Keratinocyte (primary cell): ENCODE data around the gene FDX1. TPM values are rescaled to one million over a fixed set of nuclear protein-coding genes. Genes with fewer than 3 reads are reported as not detected.

Experiments used
- DNase-seq: peaks from one replicate; pipeline ENCODE4 v3.0.0-alpha.2; 2011; ENCODE audit warnings: low read depth, missing footprints, low spot score
- FAIRE-seq: peaks from 2 replicates; lab custom pipeline; 2011; peaks lifted over from hg19 to GRCh38; lab: Jason Lieb, UNC
- H2AFZ ChIP-seq: 2 replicates; pipeline ENCODE4 v1.6.0; 2012; ENCODE audit warnings: low read length, control low read depth, inconsistent platforms; ENCODE audit not compliant: control insufficient read depth
- H3K27ac ChIP-seq: 2 replicates; pipeline ENCODE4 v1.5.1; 2011; ENCODE audit warnings: low read length; ENCODE audit not compliant: control insufficient read depth, insufficient read depth
- H3K27me3 ChIP-seq: 3 replicates; pipeline ENCODE4 v1.6.0; 2011; ENCODE audit warnings: low read length; ENCODE audit not compliant: control insufficient read depth, insufficient read depth; ENCODE audit errors: extremely low read depth
- H3K36me3 ChIP-seq, 2 experiments: 2 replicates in 1 of 2; 3 replicates in 1 of 2; pipeline ENCODE4 v1.5.1; 2011; ENCODE audit warnings: low read length in 2 of 2, mild to moderate bottlenecking in 1 of 2; ENCODE audit not compliant: control insufficient read depth in 2 of 2, insufficient read depth in 2 of 2; ENCODE audit errors: extremely low read depth in 1 of 2
- H3K4me1 ChIP-seq: 3 replicates; pipeline ENCODE4 v1.5.1; 2011; ENCODE audit warnings: low read length; ENCODE audit not compliant: control insufficient read depth, insufficient read depth; ENCODE audit errors: extremely low read depth
- H3K4me2 ChIP-seq: 3 replicates; pipeline ENCODE4 v1.6.0; 2011; ENCODE audit warnings: low read depth, low read length; ENCODE audit not compliant: control insufficient read depth, insufficient read depth; ENCODE audit errors: extremely low read depth
- H3K4me3 ChIP-seq, 3 experiments: fragments of 200-600 bp in 1 of 3; sonication (generic) in 1 of 3; 2 replicates in 2 of 3; 3 replicates in 1 of 3; pipeline ENCODE4 v1.5.1; 2011 to 2016; ENCODE audit warnings: low read length in 3 of 3, mild to moderate bottlenecking in 3 of 3, control low read depth in 2 of 3, inconsistent platforms in 1 of 3, low read depth in 1 of 3, mixed read lengths in 1 of 3, mixed run types in 1 of 3, moderate library complexity in 1 of 3; ENCODE audit not compliant: control insufficient read depth in 2 of 3, insufficient read depth in 2 of 3; ENCODE audit errors: extremely low read depth in 1 of 3
- H3K79me2 ChIP-seq: 2 replicates; pipeline ENCODE4 v1.6.0; 2012; ENCODE audit warnings: low read length; ENCODE audit not compliant: control insufficient read depth, insufficient read depth
- H3K9ac ChIP-seq: 3 replicates; pipeline ENCODE4 v1.6.0; 2011; ENCODE audit warnings: low read length; ENCODE audit not compliant: control insufficient read depth, insufficient read depth; ENCODE audit errors: extremely low read depth
- H3K9me1 ChIP-seq: 3 replicates; pipeline ENCODE4 v1.6.0; 2011; ENCODE audit warnings: low read length; ENCODE audit not compliant: control insufficient read depth, insufficient read depth; ENCODE audit errors: extremely low read depth
- H3K9me3 ChIP-seq: 2 replicates; pipeline ENCODE4 v1.5.1; 2012; ENCODE audit warnings: low read depth, low read length; ENCODE audit not compliant: control insufficient read depth
- H4K20me1 ChIP-seq: 3 replicates; pipeline ENCODE4 v1.6.0; 2011; ENCODE audit warnings: low read length; ENCODE audit not compliant: control insufficient read depth, insufficient read depth; ENCODE audit errors: extremely low read depth
- CTCF ChIP-seq, 3 experiments: IDR thresholded peaks in 1 of 3; conservative IDR thresholded peaks in 1 of 3; optimal IDR thresholded peaks in 1 of 3; 2 replicates in 2 of 3; 3 replicates in 1 of 3; pipeline versions ENCODE3 to v1.5.1; 2011; ENCODE audit warnings: low read length in 3 of 3, mild to moderate bottlenecking in 3 of 3, moderate library complexity in 2 of 3, control low read depth in 1 of 3, inconsistent platforms in 1 of 3; ENCODE audit not compliant: insufficient read depth in 2 of 3; ENCODE audit errors: extremely low read depth in 1 of 3
- EZH2 ChIP-seq: IDR thresholded peaks from one replicate; pipeline ENCODE4 v1.6.1; 2012; ENCODE audit warnings: inconsistent platforms, mild to moderate bottlenecking, low read length, moderate library complexity
- dilution Hi-C: fragments of 300-500 bp; cut with MboI; formaldehyde crosslinking; loops from one replicate; pipeline ENCODE4 v1.7.0; 2020; ENCODE audit warnings: low sequenced_read_pairs; ENCODE audit not compliant: extremely low pct_ligation_motif_present
- polyA plus RNA-seq, 5 experiments: library from polyadenylated mRNA; depleted of rRNA in 3 of 5; stranded (reverse) in 3 of 5; stranded (forward) in 1 of 5; unstranded in 1 of 5; fragments of >200 nt; gene quantifications; 1 replicate in 1 of 5; 2 replicates in 3 of 5; 3 replicates in 1 of 5; pipeline versions ENCODE4 v1.2.1 to v1.2.3, GENCODE V29; 2011 to 2012; ENCODE audit warnings: missing spikeins in 2 of 5, low read depth in 1 of 5, low replicate concordance in 1 of 5

Gene FDX1
- polyA plus RNA-seq, 1 donor (not counting 4 experiments of a cell fraction or from before 2014, with no cell fraction given): 9.1 TPM

GRCh38 chr11:110447343-110447742, 17.6 kb downstream of the FDX1 start:
- FAIRE-seq: no peak
- no peaks in the 10 kb centered on the region for H3K9me3 ChIP-seq

DNA sequence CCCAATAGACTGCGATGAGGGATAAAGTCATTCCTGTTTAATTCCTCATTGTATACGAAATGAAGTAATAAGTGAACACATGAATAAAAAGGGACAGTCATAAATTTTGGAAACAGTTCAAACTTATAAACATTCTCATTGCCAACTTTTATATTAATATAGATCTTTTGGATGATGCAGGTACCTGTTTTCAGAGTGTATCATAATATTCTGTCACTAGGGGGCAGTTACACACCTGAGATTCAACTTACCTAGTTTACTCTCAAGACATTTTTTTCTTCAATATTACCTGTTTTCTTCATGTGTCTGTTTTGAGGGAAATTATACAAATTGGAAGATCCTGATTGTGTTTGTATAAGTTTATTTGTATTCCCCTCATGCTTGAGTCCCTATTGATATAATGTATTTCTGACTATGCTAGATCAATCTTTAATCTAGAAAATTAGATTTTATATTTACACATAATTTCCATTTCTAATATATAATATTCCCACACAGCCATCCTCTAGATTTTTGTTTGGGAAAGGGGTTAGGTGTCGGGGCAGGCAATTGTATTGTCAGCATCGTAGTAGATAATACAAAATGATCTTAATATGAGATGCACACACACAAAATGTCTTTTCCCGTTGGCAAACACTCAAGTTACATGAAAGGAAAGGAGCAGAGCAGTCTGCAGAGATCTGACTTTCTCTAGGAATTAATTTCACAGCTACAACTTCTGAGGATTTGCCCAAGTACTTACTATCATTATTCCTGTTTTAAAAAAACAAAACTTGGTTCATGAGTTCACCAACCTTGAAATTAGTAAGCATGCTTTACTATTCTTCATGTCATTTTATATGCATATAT, 18.4 kb downstream of the FDX1 start:
- Histone ChIP-seq H2AFZ (no peak overlapping the region), H3K36me3 (peaks cover 0 to 2% of the 10 kb centered on the region in 2 experiments), H3K4me1 (no peaks in the 10 kb centered on the region), H4K20me1 (no peaks in the 10 kb centered on the region), H3K9me1 (no peaks in the 10 kb centered on the region), H3K9me3 (no peaks in the 10 kb centered on the region), H3K79me2 (no peaks in the 10 kb centered on the region), H3K27me3 (no peaks in the 10 kb centered on the region), H3K4me3 (no peak overlapping the region), H3K9ac (no peak overlapping the region), H3K4me2 (no peak overlapping the region), H3K27ac (no peak overlapping the region)
- DNase-seq (no peak), FAIRE-seq (no peak)
- TF ChIP-seq EZH2 (no peak), CTCF (optimal IDR thresholded peaks at IDR 0.05 in 1 of 3, IDR thresholded peaks at IDR 0.05 in 1 of 3, conservative IDR thresholded peaks at IDR 0.05 in 1 of 3; ENCODE audit: extremely low read depth in 1 of 3, insufficient read depth in 2 of 3, low read length in 3 of 3) (peak in 1 of 3 experiments; percentile 43)
- dilution Hi-C loops: no loop called here

More at GRCh38 chr11:110447343-110447742, 17.6 kb downstream of the FDX1 start:
- dilution Hi-C loops: no loop called here
- TF ChIP-seq EZH2 (no peak), CTCF (optimal IDR thresholded peaks at IDR 0.05 in 1 of 3, IDR thresholded peaks at IDR 0.05 in 1 of 3, conservative IDR thresholded peaks at IDR 0.05 in 1 of 3; ENCODE audit: extremely low read depth in 1 of 3, insufficient read depth in 2 of 3, low read length in 3 of 3) (no peak)
- H2AFZ ChIP-seq: no peak overlapping the region
- DNase-seq: no peak
- no peak overlapping the region for H3K27ac ChIP-seq
- H3K27me3 ChIP-seq: no peaks in the 10 kb centered on the region
- H3K9ac ChIP-seq: no peak overlapping the region
- no peak overlapping the region for H3K4me3 ChIP-seq
- H3K36me3 ChIP-seq: peaks cover 0 to 2% of the 10 kb centered on the region in 2 experiments
- H3K4me2 ChIP-seq: no peak overlapping the region
- H4K20me1 ChIP-seq: no peaks in the 10 kb centered on the region
- no peaks in the 10 kb centered on the region for H3K79me2 ChIP-seq
- no peaks in the 10 kb centered on the region for H3K9me1 ChIP-seq
- H3K4me1 ChIP-seq: no peaks in the 10 kb centered on the region
